ENCODE measurements around the gene CLTA.

The CLTA gene

DNA sequence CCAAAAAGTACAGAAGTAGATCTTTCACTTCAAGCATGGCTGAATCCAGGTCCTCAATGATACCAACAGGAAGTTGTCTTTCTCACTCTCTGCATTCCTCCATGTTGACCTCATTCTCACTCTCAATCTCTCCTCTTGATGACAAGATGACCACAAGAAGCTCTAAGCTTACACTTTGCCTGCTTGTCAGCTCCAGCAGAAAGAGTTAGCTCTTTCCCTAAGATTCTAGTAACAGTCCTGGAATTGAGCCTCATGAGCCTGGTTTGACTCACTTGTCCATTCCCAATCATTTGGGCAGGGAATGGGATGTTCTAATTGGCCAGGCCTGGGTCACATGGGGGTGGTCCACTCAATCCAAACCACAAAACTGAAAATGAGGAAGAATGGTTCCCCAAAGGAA lies 3.3 kb upstream of the CLTA start:
- no peak for DNase-seq (ENCODE audit: extremely low read depth in 1 of 2, low read depth in 1 of 2)

GRCh38 chr9:36188212-36188611 lies 2.5 kb upstream of the CLTA start:
- DNase-seq (ENCODE audit: extremely low read depth in 1 of 2, low read depth in 1 of 2) = no peak

GRCh38 chr9:36189976-36190375 lies 745 bp upstream of the CLTA start:
- DNase-seq (ENCODE audit: extremely low read depth in 1 of 2, low read depth in 1 of 2) = no peak

DNA sequence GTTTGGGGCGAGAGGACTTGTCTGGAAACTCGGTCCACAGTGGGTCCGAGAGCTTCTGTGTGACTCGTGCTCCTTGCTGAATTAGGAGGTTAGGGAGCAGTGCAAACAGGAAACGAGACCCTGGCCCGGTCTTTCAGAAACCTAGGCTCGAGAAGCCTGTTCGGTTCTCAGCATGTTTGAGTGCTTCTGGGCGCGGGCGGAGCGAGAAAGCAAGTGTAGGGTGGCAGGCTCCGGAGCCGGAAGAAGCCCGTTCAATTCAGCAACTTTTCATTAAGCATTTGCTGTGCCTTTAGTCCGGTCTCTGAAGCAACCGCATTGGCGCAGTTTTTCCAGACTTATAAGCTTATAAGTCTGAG lies 547 bp downstream of the CLTA start:
- peak in 1 of 2 donors; percentile 21 for DNase-seq (ENCODE audit: extremely low read depth in 1 of 2, low read depth in 1 of 2)

- DNase-seq (ENCODE audit: extremely low read depth in 1 of 2, low read depth in 1 of 2) = no peak
Observed at GRCh38 chr9:36191686-36192085, 965 bp downstream of the CLTA start.

DNA sequence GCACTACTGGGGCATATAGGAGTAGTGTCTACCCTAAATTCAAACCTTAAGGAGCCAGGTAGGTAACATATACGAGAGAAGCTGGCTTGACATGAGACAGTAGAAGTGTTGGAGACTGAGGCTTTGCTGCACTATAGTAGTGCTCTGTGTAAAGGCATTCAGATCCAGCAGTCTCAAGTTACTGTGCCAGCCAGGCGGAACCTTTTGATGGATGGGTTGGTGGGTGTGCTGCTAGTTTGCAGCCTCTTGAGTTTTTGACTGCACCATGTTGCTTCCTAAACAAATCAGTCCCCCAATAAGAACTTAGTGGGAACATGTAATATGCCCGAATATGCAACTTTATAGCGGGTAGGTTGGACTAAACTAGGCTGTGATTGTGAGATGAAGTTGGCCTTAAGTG lies 1.5 kb downstream of the CLTA start:
- DNase-seq (ENCODE audit: extremely low read depth in 1 of 2, low read depth in 1 of 2) = no peak

GRCh38 chr9:36193023-36193422 lies 2.3 kb downstream of the CLTA start:
- no peak for DNase-seq (ENCODE audit: extremely low read depth in 1 of 2, low read depth in 1 of 2)

DNA sequence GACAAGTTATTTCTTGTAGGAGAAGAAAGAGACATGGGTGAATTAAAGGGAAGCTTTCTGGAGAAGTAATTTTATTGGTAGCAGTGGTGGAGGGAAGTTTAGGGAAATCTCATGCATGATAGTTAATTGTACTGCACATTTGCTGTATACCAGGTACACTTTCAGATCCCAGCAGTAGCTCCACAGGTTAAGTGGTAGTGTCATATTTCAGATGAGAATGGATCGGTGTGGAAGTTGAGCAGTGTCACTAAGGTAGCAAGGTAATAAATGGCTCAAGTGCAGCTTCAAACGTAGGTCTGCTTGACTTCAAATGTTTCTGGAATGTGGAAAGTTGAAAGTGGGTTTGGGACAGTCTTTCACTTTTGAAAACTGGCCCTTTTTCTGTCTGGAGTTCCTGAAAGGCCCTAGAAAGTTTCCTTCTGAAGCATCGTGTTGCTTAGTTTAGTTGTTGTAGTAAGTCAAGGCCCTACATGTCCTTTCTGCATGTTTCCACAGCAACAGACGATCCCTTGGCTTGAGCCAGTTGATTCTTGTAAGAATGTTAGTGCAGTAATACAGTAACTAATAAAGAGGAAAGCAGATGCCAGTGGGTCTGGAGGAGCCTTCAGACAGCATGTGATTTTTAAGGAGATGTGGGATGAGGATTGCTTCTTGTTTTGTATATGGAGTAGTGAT lies 3.7 kb downstream of the CLTA start:
- DNase-seq (ENCODE audit: extremely low read depth in 1 of 2, low read depth in 1 of 2) = no peak

- DNase-seq (ENCODE audit: extremely low read depth in 1 of 2, low read depth in 1 of 2) = no peak
Observed at GRCh38 chr9:36204906-36205547, 14.3 kb downstream of the CLTA start.

- no peak for DNase-seq (ENCODE audit: extremely low read depth in 1 of 2, low read depth in 1 of 2)
Observed at GRCh38 chr9:36207016-36207415, 16.3 kb downstream of the CLTA start.

- no peak for DNase-seq (ENCODE audit: extremely low read depth in 1 of 2, low read depth in 1 of 2)
Observed at GRCh38 chr9:36207546-36208012, 16.9 kb downstream of the CLTA start.

DNA sequence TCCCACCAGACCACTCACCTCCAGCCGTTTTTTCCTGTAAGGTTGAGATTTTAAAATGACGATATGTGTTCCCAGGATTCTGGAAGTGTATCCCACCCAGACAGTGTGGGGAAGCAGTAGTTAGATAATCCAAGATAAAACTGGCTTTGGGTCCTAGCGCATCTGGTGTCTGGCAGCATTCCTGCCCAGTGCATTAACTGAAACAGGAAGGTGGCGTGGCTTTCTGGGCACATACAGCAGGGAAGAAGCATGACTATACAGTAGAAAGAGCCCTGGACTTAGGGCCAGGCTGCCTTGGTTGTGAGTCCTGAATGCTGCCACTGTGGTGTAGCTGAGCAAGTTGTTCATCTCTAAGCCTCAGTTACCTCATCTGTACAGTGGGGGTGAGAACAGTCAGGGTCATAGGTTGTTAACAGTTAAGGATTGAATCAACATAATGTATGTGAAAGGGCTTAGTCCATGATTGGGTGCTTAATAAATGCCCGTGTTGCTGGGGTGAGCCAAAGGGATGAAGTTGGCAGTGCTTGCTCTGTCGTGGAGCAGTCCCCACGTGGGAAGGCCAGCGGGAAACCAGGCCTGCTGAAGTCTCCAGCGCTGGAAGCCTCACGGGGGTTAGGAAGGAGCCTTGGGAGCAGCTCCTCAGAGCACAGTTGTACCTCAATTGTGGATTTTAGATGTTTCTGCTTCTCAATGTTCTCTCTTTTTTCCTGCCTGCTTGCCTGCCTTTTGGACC lies 18.0 kb downstream of the CLTA start:
- no peak for DNase-seq (ENCODE audit: extremely low read depth in 1 of 2, low read depth in 1 of 2)

DNA sequence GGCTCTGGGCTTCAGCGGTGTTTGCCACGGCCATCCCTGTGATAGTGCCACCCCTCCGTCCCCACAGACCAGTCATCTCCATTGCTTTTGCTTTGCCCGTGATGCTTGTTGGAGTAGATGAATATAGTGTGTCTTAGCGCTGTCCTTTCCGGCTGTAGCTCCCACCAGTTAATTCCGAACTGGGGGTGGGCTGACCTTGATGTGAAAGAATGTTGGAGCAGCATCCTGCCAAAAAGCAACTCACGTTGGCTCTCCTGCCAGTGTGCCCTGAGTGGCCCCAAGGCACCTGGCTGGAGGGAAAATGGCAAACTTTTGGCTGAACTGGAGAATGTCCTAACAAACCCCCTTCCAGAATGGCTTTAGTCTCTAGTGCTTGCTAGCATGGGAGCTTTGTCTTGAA lies 20.0 kb downstream of the CLTA start:
- no peak for DNase-seq (ENCODE audit: extremely low read depth in 1 of 2, low read depth in 1 of 2)

DNA sequence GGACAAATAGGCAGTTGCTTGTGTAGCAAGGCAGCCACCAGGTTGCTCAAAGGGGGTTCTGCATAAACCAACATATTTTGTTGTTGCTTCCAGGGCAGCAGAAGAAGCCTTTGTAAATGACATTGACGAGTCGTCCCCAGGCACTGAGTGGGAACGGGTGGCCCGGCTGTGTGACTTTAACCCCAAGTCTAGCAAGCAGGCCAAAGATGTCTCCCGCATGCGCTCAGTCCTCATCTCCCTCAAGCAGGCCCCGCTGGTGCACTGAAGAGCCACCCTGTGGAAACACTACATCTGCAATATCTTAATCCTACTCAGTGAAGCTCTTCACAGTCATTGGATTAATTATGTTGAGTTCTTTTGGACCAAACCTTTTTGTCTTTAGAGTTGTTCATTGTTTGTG lies 20.8 kb downstream of the CLTA start:
- no peak for DNase-seq (ENCODE audit: extremely low read depth in 1 of 2, low read depth in 1 of 2)

DNA sequence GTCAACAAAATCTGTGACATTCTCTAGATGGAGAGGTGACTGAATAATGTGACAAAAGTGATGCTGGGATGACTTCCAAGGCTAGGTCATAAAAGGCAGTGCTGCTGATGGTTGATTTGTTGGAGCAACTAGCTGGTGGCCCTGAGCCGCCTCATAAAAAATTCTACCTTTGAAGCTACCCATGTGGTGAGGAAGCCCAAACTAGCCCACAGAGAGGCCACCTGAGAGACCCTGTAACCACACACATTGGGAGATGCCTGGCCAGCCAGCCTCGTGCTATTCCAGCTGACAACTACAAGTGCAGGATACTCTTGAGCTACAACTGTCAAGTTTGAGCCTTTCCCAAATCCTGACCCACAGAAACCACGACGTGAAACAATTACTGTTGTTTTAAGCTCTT lies 22.7 kb downstream of the CLTA start:
- DNase-seq (ENCODE audit: extremely low read depth in 1 of 2, low read depth in 1 of 2) = no peak

DNA sequence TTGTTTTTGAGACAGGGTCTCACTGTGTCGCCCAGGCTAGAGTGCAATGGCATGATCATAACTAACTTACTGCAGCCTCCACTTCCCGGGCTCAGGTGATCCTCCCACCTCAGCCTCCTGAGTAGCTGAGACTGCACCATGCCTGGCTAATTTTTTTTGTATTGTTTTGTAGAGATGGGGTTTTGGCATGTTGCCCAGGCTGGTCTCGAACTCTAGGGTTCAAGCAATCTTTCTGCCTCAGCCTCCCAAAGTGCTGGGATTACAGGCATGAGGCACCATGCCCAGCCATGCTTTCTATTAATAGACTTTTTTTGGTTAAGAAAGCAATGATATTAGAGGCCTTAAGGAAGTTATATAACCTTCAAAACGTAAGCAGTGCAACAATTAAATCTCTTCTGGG lies 23.3 kb downstream of the CLTA start:
- no peak for DNase-seq (ENCODE audit: extremely low read depth in 1 of 2, low read depth in 1 of 2)

GRCh38 chr9:36214571-36214970 lies 23.9 kb downstream of the CLTA start:
- no peak for DNase-seq (ENCODE audit: extremely low read depth in 1 of 2, low read depth in 1 of 2)

- no peak for DNase-seq (ENCODE audit: extremely low read depth in 1 of 2, low read depth in 1 of 2)
Observed at GRCh38 chr9:36217256-36217968, 26.7 kb downstream of the CLTA start.

DNA sequence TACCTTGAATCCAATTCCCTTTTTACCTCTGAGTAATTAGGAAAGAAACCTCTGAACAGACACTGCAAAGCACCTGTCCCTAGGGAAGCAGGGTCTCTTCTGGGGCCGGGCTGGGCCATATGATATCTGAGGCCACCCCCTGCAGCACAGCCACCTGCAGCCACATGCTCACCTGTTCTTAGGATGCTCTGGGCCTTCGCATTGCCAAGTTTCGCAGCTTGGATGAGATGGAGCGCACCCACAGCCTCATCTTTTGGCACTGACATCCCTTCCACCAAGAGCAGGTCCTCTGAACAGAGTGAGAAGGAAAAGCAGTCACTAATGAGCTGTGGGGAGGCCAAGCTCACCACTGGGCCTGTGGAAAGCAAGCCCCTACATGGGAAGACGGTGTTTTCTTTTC lies 27.3 kb downstream of the CLTA start:
- DNase-seq (ENCODE audit: extremely low read depth in 1 of 2, low read depth in 1 of 2) = no peak

DNA sequence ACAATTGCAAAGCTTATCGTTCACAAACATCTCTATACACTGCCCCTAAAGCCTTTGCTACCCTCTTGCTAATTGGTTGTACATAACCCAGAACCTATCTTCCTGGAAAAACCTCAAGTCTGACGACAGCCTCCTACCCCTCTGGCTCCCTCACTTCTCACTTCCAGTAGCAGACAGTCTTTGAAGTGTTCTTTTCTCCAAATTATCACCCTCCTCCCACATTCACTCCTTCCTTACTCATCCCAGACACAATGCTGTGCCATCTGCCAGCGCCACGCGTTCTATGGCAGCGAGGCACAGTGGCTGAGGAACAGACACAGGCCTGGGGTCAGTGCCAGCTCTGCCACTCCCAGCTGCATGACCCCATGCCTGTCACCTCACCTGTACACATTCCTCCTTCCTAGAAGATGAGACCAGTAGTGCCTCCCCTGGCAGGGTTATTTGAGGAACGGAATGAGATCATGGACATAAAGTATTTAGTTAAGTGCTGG lies 27.7 kb downstream of the CLTA start:
- no peak for DNase-seq (ENCODE audit: extremely low read depth in 1 of 2, low read depth in 1 of 2)

DNA sequence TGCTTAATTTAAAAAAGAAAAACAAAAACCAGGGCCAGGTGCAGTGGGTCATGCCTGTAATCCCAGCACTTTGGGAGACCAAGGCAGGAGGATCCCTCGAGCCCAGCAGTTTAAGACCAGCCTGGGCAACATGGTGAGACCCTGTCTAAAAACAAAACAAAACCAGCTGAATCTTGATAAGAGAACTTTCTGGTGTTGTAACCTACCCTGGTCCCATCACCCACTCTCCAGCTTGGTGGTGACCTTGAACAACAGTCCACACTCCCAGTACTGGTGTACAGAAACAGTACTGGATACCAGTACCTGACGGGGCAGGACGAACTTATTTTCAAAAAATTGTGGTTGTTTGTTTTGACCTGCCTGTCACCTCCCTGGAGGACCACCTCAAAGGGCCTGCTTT lies 30.9 kb downstream of the CLTA start:
- DNase-seq (ENCODE audit: extremely low read depth in 1 of 2, low read depth in 1 of 2) = no peak
